ENCODE data around the gene MAGI1. TPM values are rescaled to one million over a fixed set of nuclear protein-coding genes. Genes with fewer than 3 reads are reported as not detected.

MAGI1 gene
- total RNA-seq, 1 experiment from 2014 or later, result 38.6 TPM

DNA sequence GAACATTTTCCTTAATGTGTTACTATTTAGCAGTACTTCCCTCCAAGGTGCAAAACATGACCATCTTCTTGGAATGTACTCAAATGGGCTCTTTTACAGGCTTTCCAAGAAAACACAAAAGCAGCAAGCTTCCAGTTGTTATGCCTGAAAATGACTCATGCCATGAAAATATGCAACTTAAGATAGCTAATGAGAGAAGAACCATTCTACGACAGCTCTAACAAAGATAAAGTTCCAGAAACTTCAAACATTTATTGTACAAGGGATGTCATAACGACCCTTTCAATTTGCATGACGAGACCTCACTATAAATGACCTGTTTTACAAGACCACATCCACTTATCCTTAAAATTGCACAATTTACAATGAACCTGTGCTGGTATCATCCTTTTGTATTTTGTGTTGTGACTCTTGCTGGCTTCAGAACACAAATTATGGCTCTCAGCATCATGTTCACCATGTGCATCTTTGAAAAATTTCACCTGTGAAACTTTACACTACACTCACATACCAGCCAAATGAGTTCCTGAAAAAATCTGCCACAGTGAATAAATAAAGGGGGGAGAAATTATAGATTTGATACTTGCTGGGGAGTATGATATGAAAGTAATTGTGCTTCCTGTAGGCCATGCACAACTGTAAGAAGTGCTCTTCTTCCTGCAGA, 433.7 kb downstream of the MAGI1 start (continued):
- TF ChIP-seq, protein P1, sequence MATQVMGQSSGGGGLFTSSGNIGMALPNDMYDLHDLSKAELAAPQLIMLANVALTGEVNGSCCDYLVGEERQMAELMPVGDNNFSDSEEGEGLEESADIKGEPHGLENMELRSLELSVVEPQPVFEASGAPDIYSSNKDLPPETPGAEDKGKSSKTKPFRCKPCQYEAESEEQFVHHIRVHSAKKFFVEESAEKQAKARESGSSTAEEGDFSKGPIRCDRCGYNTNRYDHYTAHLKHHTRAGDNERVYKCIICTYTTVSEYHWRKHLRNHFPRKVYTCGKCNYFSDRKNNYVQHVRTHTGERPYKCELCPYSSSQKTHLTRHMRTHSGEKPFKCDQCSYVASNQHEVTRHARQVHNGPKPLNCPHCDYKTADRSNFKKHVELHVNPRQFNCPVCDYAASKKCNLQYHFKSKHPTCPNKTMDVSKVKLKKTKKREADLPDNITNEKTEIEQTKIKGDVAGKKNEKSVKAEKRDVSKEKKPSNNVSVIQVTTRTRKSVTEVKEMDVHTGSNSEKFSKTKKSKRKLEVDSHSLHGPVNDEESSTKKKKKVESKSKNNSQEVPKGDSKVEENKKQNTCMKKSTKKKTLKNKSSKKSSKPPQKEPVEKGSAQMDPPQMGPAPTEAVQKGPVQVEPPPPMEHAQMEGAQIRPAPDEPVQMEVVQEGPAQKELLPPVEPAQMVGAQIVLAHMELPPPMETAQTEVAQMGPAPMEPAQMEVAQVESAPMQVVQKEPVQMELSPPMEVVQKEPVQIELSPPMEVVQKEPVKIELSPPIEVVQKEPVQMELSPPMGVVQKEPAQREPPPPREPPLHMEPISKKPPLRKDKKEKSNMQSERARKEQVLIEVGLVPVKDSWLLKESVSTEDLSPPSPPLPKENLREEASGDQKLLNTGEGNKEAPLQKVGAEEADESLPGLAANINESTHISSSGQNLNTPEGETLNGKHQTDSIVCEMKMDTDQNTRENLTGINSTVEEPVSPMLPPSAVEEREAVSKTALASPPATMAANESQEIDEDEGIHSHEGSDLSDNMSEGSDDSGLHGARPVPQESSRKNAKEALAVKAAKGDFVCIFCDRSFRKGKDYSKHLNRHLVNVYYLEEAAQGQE (IDR thresholded peaks at IDR 0.05; ENCODE audit: low read depth), result no peak

DNA sequence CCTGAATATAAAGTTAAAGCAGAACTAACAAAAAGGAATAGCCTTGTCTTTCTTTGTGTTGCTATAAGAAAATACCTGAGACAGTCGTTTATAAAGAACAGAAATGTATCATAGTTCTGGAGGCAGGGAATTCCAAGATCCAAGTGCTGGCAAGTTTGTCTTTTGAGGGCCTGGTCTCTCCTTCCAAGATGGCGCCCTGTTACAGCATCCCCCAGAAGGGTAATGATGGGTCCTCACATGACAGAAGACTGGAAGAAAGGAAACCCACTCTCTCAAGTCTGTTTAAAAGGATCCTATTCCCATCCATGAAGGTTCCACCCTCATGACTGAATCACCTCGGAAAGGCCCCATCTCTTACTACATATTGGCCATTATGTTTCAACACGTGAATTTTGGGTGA, 435.1 kb downstream of the MAGI1 start:
- CTCF ChIA-PET, result no interaction called here
- Histone ChIP-seq H3K79me2 (ENCODE audit: insufficient read depth, low read length) (no peaks in the 10 kb centered on the region; the same call in 1 of the 2 replicates), H3K9me3 (ENCODE audit: control insufficient read depth in 1 of 2, insufficient read depth in 1 of 2, low read depth in 1 of 2, low read length in 2 of 2) (no peaks in the 10 kb centered on the region), H3K4me3 (replicated peaks in 1 of 2; ENCODE audit: low read depth in 1 of 2, low read length in 2 of 2) (no peak overlapping the region), H3K9ac (ENCODE audit: low read length) (no peak overlapping the region), H3K36me3 (ENCODE audit: control insufficient read depth in 1 of 2, insufficient read depth in 2 of 2, low read length in 2 of 2) (no peaks in the 10 kb centered on the region), H3K4me2 (ENCODE audit: low read length) (no peak overlapping the region), H3K27me3 (ENCODE audit: insufficient read depth, low read length) (no peaks in the 10 kb centered on the region), H2AFZ (ENCODE audit: low read depth, low read length, poor library complexity, severe bottlenecking) (no peak overlapping the region), H3K4me1 (ENCODE audit: control insufficient read depth in 1 of 2, insufficient read depth in 2 of 2, low read length in 2 of 2) (no peaks in the 10 kb centered on the region), H3K27ac (ENCODE audit: low read depth, low read length) (no peak overlapping the region), H3K9me2 (ENCODE audit: insufficient read depth) (no peaks in the 10 kb centered on the region), H4K20me1 (ENCODE audit: insufficient read depth) (no peaks in the 10 kb centered on the region)
- ATAC-seq (no peak), DNase-seq (ENCODE audit: low read depth, low spot score) (no peak)
- no TSS peak for BruUV-seq (replicated peaks)
- POLR2A ChIA-PET, result no interaction called here
- TF ChIP-seq POLR2AphosphoS5 (IDR thresholded peaks at IDR 0.05; ENCODE audit: low read depth, low read length), result no peak
- intact Hi-C loops (cut with micrococcal nuclease), result no loop called here
- RAD21 ChIA-PET (ENCODE audit: low non-redundant PET in 1 of 2, low total read pairs in 2 of 2, uncharacterized antibody in 2 of 2, unreplicated experiment in 2 of 2), result no interaction called here

DNA sequence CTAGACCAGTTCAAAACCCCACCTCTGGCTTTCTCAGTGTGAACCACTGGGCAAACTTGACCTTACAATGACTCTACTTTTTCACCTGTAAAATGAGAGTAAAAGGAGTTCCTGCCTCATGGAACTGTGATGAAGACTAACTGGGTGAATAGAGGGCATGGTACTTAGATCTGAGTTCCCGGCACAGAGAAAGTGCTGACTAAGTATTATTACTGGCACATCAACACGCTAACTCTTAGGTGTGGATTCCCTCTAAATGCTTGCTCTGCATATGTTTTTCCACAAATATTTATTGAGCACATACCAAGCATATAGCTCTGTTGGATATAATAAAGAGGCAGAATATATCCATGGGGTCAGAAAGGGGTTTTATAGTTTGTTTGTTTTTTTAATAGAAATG, 437.8 kb downstream of the MAGI1 start:
- H3K36me3 ChIP-seq (ENCODE audit: control insufficient read depth in 1 of 2, insufficient read depth in 2 of 2, low read length in 2 of 2), result no peaks in the 10 kb centered on the region
- no peak for DNase-seq (ENCODE audit: low read depth, low spot score)
- H2AFZ ChIP-seq (ENCODE audit: low read depth, low read length, poor library complexity, severe bottlenecking), result no peak overlapping the region
- H3K9me3 ChIP-seq (ENCODE audit: control insufficient read depth in 1 of 2, insufficient read depth in 1 of 2, low read depth in 1 of 2, low read length in 2 of 2), result no peaks in the 10 kb centered on the region
- BruUV-seq (replicated peaks), result no TSS peak
- H3K4me3 ChIP-seq (replicated peaks in 1 of 2; ENCODE audit: low read depth in 1 of 2, low read length in 2 of 2), result no peak overlapping the region
- no peak for ATAC-seq
- H3K79me2 ChIP-seq (ENCODE audit: insufficient read depth, low read length), result no peaks in the 10 kb centered on the region; the same call in 1 of the 2 replicates
- intact Hi-C loops (cut with micrococcal nuclease), result no loop called here
- CTCF ChIA-PET, result no interaction called here
- H3K4me1 ChIP-seq (ENCODE audit: control insufficient read depth in 1 of 2, insufficient read depth in 2 of 2, low read length in 2 of 2), result no peaks in the 10 kb centered on the region
- RAD21 ChIA-PET (ENCODE audit: low non-redundant PET in 1 of 2, low total read pairs in 2 of 2, uncharacterized antibody in 2 of 2, unreplicated experiment in 2 of 2), result no interaction called here
- H3K4me2 ChIP-seq (ENCODE audit: low read length), result no peak overlapping the region
- POLR2A ChIA-PET, result no interaction called here
- H3K9ac ChIP-seq (ENCODE audit: low read length), result no peak overlapping the region
- H3K9me2 ChIP-seq (ENCODE audit: insufficient read depth), result no peaks in the 10 kb centered on the region
- no peaks in the 10 kb centered on the region for H4K20me1 ChIP-seq (ENCODE audit: insufficient read depth)
- H3K27me3 ChIP-seq (ENCODE audit: insufficient read depth, low read length), result no peaks in the 10 kb centered on the region
- H3K27ac ChIP-seq (ENCODE audit: low read depth, low read length), result no peak overlapping the region
- no peak for TF ChIP-seq POLR2AphosphoS5 (IDR thresholded peaks at IDR 0.05; ENCODE audit: low read depth, low read length)
- TF ChIP-seq, protein P1 (IDR thresholded peaks at IDR 0.05; ENCODE audit: low read depth), result no peak
- no peak for TF ChIP-seq CEBPB (IDR thresholded peaks at IDR 0.05; ENCODE audit: low read depth)
- TF ChIP-seq, protein P2, sequence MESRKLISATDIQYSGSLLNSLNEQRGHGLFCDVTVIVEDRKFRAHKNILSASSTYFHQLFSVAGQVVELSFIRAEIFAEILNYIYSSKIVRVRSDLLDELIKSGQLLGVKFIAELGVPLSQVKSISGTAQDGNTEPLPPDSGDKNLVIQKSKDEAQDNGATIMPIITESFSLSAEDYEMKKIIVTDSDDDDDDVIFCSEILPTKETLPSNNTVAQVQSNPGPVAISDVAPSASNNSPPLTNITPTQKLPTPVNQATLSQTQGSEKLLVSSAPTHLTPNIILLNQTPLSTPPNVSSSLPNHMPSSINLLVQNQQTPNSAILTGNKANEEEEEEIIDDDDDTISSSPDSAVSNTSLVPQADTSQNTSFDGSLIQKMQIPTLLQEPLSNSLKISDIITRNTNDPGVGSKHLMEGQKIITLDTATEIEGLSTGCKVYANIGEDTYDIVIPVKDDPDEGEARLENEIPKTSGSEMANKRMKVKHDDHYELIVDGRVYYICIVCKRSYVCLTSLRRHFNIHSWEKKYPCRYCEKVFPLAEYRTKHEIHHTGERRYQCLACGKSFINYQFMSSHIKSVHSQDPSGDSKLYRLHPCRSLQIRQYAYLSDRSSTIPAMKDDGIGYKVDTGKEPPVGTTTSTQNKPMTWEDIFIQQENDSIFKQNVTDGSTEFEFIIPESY (IDR thresholded peaks at IDR 0.05; ENCODE audit: extremely low read depth, insufficient replicate concordance, low read length), result no peak
- TF ChIP-seq CBX3 (IDR thresholded peaks at IDR 0.05; ENCODE audit: low read depth), result no peak
- no peak for TF ChIP-seq EGR1 (IDR thresholded peaks at IDR 0.05; ENCODE audit: low read depth)
